WTC11 (cell line): ENCODE data around the gene DNAL4.

Experiments
- IRF1 ChIP-seq: sonication (generic); formaldehyde crosslinking; IDR thresholded peaks from 2 replicates; pipeline ENCODE4 v1.8.0; 2023; ENCODE audit warnings: missing genetic modification reagents
- NR2C2 ChIP-seq: sonication (generic); formaldehyde crosslinking; IDR thresholded peaks from 2 replicates; pipeline ENCODE4 v1.8.0; 2022; ENCODE audit warnings: mild to moderate bottlenecking, missing genetic modification reagents
- TF ChIP-seq, protein P1 (sequence below): fragments of 200-600 bp; IDR thresholded peaks from 2 replicates; pipeline ENCODE4 v1.8.0; 2022; ENCODE audit warnings: antibody characterized with exemption
- TF ChIP-seq, protein P2 (sequence below): sonication (generic); formaldehyde crosslinking; IDR thresholded peaks from 2 replicates; pipeline ENCODE4 v1.8.1; 2022; ENCODE audit warnings: missing genetic modification reagents, borderline replicate concordance

DNA sequence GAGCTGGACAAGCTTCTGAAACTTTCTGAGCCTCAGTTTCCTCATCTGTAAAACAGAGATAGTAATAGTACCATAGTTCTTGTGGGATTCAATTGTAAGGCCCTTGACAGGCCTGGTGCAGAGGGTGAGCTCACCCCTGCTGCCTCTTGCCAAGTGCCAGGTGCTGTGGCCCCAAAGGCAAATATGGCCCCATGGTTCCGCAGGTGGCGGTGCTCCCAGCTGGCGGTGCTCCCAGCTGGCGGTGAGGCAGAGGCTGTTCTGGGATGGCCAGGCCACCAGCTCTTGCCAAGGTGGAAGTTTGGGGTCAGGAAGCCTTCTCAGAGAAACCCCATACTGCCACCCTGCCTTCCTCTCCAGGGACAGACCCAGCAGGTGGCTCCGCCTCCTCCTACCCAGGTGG, 41.0 kb upstream of the DNAL4 start:
- TF ChIP-seq IRF1 (CRISPR knock-in tag) (no peak), NR2C2 (CRISPR knock-in tag) (no peak)
- TF ChIP-seq, protein P1, sequence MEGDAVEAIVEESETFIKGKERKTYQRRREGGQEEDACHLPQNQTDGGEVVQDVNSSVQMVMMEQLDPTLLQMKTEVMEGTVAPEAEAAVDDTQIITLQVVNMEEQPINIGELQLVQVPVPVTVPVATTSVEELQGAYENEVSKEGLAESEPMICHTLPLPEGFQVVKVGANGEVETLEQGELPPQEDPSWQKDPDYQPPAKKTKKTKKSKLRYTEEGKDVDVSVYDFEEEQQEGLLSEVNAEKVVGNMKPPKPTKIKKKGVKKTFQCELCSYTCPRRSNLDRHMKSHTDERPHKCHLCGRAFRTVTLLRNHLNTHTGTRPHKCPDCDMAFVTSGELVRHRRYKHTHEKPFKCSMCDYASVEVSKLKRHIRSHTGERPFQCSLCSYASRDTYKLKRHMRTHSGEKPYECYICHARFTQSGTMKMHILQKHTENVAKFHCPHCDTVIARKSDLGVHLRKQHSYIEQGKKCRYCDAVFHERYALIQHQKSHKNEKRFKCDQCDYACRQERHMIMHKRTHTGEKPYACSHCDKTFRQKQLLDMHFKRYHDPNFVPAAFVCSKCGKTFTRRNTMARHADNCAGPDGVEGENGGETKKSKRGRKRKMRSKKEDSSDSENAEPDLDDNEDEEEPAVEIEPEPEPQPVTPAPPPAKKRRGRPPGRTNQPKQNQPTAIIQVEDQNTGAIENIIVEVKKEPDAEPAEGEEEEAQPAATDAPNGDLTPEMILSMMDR = no peak
- TF ChIP-seq, protein P2, sequence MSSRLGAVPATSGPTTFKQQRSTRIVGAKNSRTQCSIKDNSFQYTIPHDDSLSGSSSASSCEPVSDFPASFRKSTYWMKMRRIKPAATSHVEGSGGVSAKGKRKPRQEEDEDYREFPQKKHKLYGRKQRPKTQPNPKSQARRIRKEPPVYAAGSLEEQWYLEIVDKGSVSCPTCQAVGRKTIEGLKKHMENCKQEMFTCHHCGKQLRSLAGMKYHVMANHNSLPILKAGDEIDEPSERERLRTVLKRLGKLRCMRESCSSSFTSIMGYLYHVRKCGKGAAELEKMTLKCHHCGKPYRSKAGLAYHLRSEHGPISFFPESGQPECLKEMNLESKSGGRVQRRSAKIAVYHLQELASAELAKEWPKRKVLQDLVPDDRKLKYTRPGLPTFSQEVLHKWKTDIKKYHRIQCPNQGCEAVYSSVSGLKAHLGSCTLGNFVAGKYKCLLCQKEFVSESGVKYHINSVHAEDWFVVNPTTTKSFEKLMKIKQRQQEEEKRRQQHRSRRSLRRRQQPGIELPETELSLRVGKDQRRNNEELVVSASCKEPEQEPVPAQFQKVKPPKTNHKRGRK (CRISPR knock-in tag) = no peak
